CD4-positive, alpha-beta T cell treated with Interleukin-15 for 1 hour (primary cell): Measurements from ENCODE around the gene PREP.
"Not testable (repeated sequence)": the region's sequence is repeated elsewhere in the genome, so short reads cannot be mapped to it uniquely, and the experiment has no call there.

Source experiments
- DNase-seq: peaks from one replicate; pipeline ENCODE4 v3.0.0-alpha.2; 2020

Gene PREP

DNA sequence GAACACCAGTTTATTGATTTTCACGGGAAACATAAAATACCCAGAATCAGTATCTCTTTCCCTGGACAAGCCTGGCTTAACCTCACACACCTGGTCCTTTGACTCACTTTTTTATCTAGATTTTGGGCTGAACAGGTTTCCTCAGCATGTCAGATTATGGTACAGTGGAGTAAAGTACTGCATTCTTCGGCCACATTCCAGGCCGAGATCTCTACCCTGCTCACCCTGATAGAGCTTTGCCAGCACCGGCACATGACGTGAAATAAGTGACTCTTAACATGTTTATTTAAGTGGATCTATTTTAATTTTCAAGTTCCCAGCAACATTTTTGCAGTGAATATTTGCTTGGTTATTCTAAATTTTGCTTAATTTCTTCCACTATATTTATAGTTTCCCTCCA is 144.1 kb downstream of the PREP start:
- no peak for DNase-seq

- DNase-seq, result no peak
These were observed 145.5 kb downstream of the PREP start for GRCh38 chr6:105257340-105257739.

- DNase-seq, result no peak
These were observed 146.3 kb downstream of the PREP start for GRCh38 chr6:105256619-105257018.

DNA sequence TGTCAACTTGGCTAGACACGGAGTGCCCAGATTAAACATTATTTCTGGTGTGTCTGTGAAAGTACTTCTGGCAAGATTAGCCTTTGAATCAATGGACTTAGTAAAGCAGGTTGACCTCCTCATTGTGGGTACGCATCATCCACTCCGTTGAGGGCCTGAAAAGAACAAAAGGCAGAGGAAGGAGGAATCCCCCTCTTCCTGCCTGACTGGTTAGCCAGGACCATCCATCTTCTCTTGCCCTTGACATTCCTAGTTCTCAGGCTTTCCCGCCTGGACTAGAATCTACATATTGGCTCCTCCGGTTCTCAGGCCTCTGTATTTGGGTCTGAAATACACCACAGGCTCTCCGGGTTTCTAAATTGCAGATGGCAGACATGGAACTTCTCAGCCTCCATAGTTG is 149.1 kb downstream of the PREP start:
- DNase-seq, result no peak

- DNase-seq, result no peak
These were observed 151.2 kb downstream of the PREP start for GRCh38 chr6:105251689-105252088.

- DNase-seq, result no peak
These were observed 152.3 kb downstream of the PREP start for GRCh38 chr6:105250533-105250932.

GRCh38 chr6:105243487-105243886 is 159.4 kb downstream of the PREP start:
- no peak for DNase-seq

- DNase-seq, result no peak
These were observed 167.7 kb downstream of the PREP start for GRCh38 chr6:105235155-105235554.

GRCh38 chr6:105231771-105232170 is 171.1 kb downstream of the PREP start:
- not testable (repeated sequence) for DNase-seq
